ENCODE data around the gene DUSP28.

The DUSP28 gene

DNA sequence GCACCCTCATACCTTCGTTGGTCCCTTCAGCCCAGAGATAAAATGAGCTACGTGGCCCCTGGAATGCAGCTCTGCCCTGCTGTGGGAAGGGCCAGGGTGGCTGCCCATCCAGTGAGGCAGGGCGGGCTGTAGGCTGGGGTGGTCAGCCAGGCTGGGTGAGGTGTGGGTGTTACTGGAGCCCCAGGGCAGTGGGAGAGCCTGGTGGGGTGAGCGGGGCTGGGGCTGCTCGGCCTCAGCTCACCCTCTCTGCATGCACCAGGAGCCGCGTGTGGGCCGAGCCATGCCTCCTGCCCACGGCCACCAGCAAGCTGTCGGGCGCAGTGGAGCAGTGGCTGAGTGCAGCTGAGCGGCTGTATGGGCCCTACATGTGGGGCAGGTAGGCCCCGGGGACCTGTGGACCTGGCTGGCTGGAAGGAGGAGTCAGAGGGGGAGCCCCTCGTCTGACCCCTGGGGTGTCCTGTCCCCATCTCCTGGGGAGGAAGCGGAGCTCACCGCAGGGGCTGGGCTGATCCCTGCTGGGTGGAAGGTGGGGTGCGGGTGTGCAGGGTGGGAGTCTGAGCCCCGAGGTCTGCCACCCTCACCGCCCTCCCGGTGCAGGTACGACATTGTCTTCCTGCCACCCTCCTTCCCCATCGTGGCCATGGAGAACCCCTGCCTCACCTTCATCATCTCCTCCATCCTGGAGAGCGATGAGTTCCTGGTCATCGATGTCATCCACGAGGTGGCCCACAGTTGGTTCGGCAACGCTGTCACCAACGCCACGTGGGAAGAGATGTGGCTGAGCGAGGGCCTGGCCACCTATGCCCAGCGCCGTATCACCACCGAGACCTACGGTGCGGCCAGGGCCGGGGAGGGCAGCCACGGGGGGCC lies 13.6 kb downstream of the DUSP28 start:
- in situ Hi-C loops (cut with MboI; ENCODE audit: low sequenced_read_pairs, unreplicated experiment): no loop called here
- TF ChIP-seq, protein P1, sequence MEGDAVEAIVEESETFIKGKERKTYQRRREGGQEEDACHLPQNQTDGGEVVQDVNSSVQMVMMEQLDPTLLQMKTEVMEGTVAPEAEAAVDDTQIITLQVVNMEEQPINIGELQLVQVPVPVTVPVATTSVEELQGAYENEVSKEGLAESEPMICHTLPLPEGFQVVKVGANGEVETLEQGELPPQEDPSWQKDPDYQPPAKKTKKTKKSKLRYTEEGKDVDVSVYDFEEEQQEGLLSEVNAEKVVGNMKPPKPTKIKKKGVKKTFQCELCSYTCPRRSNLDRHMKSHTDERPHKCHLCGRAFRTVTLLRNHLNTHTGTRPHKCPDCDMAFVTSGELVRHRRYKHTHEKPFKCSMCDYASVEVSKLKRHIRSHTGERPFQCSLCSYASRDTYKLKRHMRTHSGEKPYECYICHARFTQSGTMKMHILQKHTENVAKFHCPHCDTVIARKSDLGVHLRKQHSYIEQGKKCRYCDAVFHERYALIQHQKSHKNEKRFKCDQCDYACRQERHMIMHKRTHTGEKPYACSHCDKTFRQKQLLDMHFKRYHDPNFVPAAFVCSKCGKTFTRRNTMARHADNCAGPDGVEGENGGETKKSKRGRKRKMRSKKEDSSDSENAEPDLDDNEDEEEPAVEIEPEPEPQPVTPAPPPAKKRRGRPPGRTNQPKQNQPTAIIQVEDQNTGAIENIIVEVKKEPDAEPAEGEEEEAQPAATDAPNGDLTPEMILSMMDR (IDR thresholded peaks at IDR 0.05; ENCODE audit: borderline replicate concordance, control extremely low read depth, extremely low read depth, insufficient read depth, missing control alignments): no peak
- no peak for DNase-seq (ENCODE audit: low spot score)

DNA sequence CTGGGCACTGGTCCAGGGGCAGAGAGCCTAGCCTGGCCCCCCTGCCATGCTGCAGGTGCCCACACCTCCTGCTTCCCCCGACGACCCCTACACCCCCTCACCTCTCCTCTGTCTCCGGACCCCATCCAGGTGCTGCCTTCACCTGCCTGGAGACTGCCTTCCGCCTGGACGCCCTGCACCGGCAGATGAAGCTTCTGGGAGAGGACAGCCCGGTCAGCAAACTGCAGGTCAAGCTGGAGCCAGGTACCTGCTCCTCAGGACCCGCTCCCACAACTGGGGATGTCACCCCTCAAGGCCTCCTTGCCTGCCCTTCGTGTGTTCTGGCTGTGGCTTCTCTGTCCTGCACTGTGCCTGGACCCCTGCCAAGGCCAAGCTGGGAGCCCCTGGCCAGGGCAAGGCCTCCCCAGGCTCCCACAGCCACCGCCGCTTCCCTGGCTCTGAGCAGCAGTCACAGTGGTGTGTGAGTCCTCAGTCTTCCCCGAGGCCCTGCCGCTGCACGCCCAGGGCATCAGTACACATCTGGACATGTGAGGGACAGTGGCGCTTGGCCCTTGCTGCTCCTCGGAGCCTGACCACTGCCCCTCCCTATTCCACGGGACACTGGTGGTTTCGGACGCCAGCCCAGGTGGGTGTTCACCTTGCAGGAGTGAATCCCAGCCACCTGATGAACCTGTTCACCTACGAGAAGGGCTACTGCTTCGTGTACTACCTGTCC lies 14.4 kb downstream of the DUSP28 start:
- no peak for DNase-seq (ENCODE audit: low spot score)
- in situ Hi-C loops (cut with MboI; ENCODE audit: low sequenced_read_pairs, unreplicated experiment): no loop called here
- TF ChIP-seq, protein P1 (IDR thresholded peaks at IDR 0.05; ENCODE audit: borderline replicate concordance, control extremely low read depth, extremely low read depth, insufficient read depth, missing control alignments): no peak

DNA sequence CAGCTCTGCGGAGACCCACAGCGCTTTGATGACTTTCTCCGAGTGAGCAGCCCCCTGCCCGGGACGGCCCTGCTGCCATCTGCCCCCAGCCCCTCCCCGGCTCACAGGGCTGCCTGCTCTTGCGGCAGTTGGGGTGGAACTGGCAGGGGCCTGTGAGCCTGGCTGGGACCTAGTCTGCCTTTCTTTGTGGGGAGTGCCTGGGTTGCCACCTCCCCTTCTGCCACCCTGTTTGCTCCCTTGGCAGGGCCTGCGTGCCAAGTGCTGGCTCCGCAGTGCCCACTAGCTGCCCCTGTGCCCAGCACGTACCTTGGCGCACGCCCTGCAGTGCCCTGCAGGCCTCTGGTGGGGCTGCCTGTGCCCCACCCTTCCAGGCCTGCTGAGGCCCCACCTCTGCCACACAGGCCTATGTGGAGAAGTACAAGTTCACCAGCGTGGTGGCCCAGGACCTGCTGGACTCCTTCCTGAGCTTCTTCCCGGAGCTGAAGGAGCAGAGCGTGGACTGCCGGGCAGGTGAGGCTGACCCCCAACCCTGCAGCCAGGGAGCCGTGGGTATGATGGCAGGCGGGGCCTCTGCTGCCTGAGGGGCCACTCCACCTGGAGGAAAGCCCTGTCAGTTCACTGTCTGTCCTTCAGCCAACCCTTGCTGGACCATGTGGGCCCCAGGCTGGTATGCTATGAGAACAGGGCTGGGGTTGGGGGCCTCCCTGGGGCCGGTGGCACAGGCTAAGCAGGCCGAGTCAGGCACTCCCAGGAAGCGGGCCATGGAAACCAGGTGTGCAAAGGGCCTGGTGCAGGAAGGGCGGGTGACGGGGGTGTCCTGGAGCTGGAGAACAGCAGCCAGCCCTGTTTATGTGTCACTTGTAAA lies 15.2 kb downstream of the DUSP28 start:
- no peak for DNase-seq (ENCODE audit: low spot score)
- TF ChIP-seq, protein P1 (IDR thresholded peaks at IDR 0.05; ENCODE audit: borderline replicate concordance, control extremely low read depth, extremely low read depth, insufficient read depth, missing control alignments): no peak
- in situ Hi-C loops (cut with MboI; ENCODE audit: low sequenced_read_pairs, unreplicated experiment): no loop called here

DNA sequence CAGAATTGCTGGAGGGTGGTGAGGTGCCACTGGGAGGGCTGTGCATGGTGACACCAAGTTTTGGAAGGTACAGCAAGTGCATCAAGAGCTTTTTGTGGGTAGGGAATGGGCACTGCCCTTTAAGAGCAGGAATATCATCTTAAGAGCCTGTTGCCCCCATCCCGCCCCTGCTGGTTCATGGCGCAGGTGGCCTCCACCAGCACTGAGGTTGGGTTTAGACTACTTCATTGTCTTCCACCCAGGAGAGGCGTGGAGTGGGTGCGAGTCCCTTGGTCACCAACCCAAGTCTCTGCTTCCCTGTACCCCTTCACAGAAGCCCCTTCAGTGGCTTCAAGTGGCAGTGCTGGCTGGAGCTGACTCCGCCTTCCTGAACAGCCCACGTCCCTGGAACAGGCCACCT lies 15.9 kb downstream of the DUSP28 start:
- TF ChIP-seq, protein P1 (IDR thresholded peaks at IDR 0.05; ENCODE audit: borderline replicate concordance, control extremely low read depth, extremely low read depth, insufficient read depth, missing control alignments): no peak
- no peak for DNase-seq (ENCODE audit: low spot score)
- in situ Hi-C loops (cut with MboI; ENCODE audit: low sequenced_read_pairs, unreplicated experiment): no loop called here

DNA sequence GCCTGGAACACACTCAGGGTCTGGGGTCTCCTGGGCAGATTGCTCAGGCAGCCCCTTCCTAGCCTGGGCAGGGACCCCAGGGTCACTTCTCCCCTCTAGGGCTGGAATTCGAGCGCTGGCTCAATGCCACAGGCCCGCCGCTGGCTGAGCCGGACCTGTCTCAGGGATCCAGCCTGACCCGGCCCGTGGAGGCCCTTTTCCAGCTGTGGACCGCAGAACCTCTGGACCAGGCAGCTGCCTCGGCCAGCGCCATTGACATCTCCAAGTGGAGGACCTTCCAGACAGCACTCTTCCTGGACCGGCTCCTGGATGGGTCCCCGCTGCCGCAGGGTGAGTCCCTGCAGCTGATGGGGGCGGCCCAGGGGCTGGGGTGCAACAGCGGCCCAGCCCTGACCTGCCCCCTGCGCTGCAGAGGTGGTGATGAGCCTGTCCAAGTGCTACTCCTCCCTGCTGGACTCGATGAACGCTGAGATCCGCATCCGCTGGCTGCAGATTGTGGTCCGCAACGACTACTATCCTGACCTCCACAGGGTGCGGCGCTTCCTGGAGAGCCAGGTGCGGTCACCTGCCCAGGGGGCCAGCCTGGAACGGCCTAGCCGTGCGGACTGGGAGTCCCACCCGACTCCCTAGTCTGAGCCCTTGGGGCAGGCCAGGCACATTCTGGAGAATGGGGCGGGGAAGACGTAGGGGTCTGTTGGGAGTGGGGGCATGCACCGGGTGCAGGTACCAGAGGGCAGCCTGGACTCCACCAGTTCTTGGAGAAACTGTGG lies 16.5 kb downstream of the DUSP28 start:
- TF ChIP-seq, protein P1 (IDR thresholded peaks at IDR 0.05; ENCODE audit: borderline replicate concordance, control extremely low read depth, extremely low read depth, insufficient read depth, missing control alignments): no peak
- DNase-seq (ENCODE audit: low spot score): no peak
- in situ Hi-C loops (cut with MboI; ENCODE audit: low sequenced_read_pairs, unreplicated experiment): no loop called here
